PC-3 (cell line): ENCODE measurements around the gene GAS7. TPM values are rescaled to one million over a fixed set of nuclear protein-coding genes. Genes with fewer than 3 reads are reported as not detected.

Experiments
- ATAC-seq: fragments of 200-7000 bp; cut with Tn5 transposase; 2 replicates; pipeline ENCODE4 v1.9.1; 2020; ENCODE audit warnings: mild to moderate bottlenecking, moderate library complexity
- BruUV-seq: library from RNA; stranded (reverse); fragments of 400-500 nt; replicated peaks from 2 replicates; lab custom pipeline; 2021; lab: Mats Ljungman, UMichigan
- CTCF ChIA-PET: fragments of 300-600 bp; sonication (Branson Sonifier 250); formaldehyde crosslinking; loops from one replicate; lab custom pipeline; 2022; ENCODE audit warnings: antibody characterized with exemption; lab: Charles Lee
- POLR2A ChIA-PET: fragments of 300-600 bp; sonication (Branson Sonifier 250); formaldehyde crosslinking; loops from one replicate; lab custom pipeline; 2022; ENCODE audit warnings: antibody characterized with exemption; ENCODE audit not compliant: unreplicated experiment; lab: Charles Lee
- DNase-seq: peaks from one replicate; pipeline ENCODE4 v3.0.0-alpha.2; 2015
- H2AFZ ChIP-seq: fragments of 300-600 bp; sonication (generic); 2 replicates; pipeline ENCODE4 v1.6.0; 2016; ENCODE audit warnings: antibody characterized with exemption, low read length
- H3F3A ChIP-seq: fragments of 300-600 bp; sonication (generic); one replicate; pipeline ENCODE4 v1.6.0; 2017; ENCODE audit warnings: antibody characterized with exemption, low read length, control low read depth, mild to moderate bottlenecking; ENCODE audit not compliant: unreplicated experiment
- H3K27ac ChIP-seq: fragments of 300-600 bp; sonication (generic); 2 replicates; pipeline ENCODE4 v1.5.1; 2016; ENCODE audit warnings: mild to moderate bottlenecking, low read length
- H3K27me3 ChIP-seq: fragments of 300-600 bp; sonication (generic); 2 replicates; pipeline ENCODE4 v1.6.1; 2016; ENCODE audit warnings: low read length, mixed read lengths
- H3K36me3 ChIP-seq: fragments of 300-600 bp; sonication (generic); 2 replicates; pipeline ENCODE4 v1.6.1; 2016; ENCODE audit warnings: low read depth, mixed run types, low read length, mixed read lengths
- H3K4me1 ChIP-seq: fragments of 300-600 bp; sonication (generic); 2 replicates; pipeline ENCODE4 v1.5.1; 2016; ENCODE audit warnings: low read length; ENCODE audit not compliant: insufficient read depth
- H3K4me2 ChIP-seq: fragments of 300-600 bp; sonication (generic); 2 replicates; pipeline ENCODE4 v1.6.0; 2016; ENCODE audit warnings: low read length
- H3K4me3 ChIP-seq: fragments of 300-600 bp; sonication (generic); 2 replicates; pipeline ENCODE4 v1.5.1; 2016; ENCODE audit warnings: mild to moderate bottlenecking, low read length, mixed read lengths
- H3K79me2 ChIP-seq: fragments of 300-600 bp; sonication (generic); 2 replicates; pipeline ENCODE4 v1.6.1; 2017; ENCODE audit warnings: low read length, mixed read lengths
- H3K9ac ChIP-seq: fragments of 300-600 bp; sonication (generic); 2 replicates; pipeline ENCODE4 v1.6.0; 2016; ENCODE audit warnings: mild to moderate bottlenecking, low read length
- H3K9me2 ChIP-seq: fragments of 300-600 bp; sonication (generic); replicated peaks from 2 replicates; pipeline ENCODE4 v1.6.1; 2016; ENCODE audit warnings: mixed run types, low read length, mixed read lengths
- H3K9me3 ChIP-seq: fragments of 300-600 bp; sonication (generic); 2 replicates; pipeline ENCODE4 v1.6.1; 2016; ENCODE audit warnings: low read length, mixed read lengths
- H4K20me1 ChIP-seq: fragments of 300-600 bp; sonication (generic); 2 replicates; pipeline ENCODE4 v1.6.1; 2016; ENCODE audit warnings: low read length, mixed read lengths
- EZH2 ChIP-seq: fragments of 300-600 bp; sonication (generic); IDR thresholded peaks from one replicate; pipeline ENCODE4 v1.6.1; 2017; ENCODE audit warnings: antibody characterized with exemption, mild to moderate bottlenecking, low read length; ENCODE audit not compliant: unreplicated experiment
- EZH2phosphoT487 ChIP-seq: fragments of 300-600 bp; sonication (generic); IDR thresholded peaks from 2 replicates; pipeline ENCODE4 v1.6.1; 2018; ENCODE audit warnings: mild to moderate bottlenecking, antibody characterized with exemption, low read length, borderline replicate concordance
- intact Hi-C: fragments of 100-400 bp; cut with micrococcal nuclease; formaldehyde crosslinking; loops from 2 replicates; pipeline ENCODE4 v1.9.0; 2023
- total RNA-seq: library from RNA; depleted of rRNA; stranded (reverse); fragments of >200 nt; gene quantifications from 2 replicates; pipeline ENCODE4 v1.2.3, GENCODE V29; 2014
- TF ChIP-seq, protein P1 (sequence below): fragments of 300-600 bp; sonication (generic); conservative IDR thresholded peaks from 2 replicates; pipeline ENCODE4 v1.5.1; 2017; ENCODE audit warnings: antibody characterized with exemption, low read depth, mild to moderate bottlenecking, low read length

Gene GAS7
- total RNA-seq, 1 experiment from 2014 or later, result not detected

- no peak for ATAC-seq
Observed at GRCh38 chr17:9958586-9959281, 239.7 kb downstream of the GAS7 start.

GRCh38 chr17:9957244-9957643 lies 241.2 kb downstream of the GAS7 start:
- TF ChIP-seq, protein P1, sequence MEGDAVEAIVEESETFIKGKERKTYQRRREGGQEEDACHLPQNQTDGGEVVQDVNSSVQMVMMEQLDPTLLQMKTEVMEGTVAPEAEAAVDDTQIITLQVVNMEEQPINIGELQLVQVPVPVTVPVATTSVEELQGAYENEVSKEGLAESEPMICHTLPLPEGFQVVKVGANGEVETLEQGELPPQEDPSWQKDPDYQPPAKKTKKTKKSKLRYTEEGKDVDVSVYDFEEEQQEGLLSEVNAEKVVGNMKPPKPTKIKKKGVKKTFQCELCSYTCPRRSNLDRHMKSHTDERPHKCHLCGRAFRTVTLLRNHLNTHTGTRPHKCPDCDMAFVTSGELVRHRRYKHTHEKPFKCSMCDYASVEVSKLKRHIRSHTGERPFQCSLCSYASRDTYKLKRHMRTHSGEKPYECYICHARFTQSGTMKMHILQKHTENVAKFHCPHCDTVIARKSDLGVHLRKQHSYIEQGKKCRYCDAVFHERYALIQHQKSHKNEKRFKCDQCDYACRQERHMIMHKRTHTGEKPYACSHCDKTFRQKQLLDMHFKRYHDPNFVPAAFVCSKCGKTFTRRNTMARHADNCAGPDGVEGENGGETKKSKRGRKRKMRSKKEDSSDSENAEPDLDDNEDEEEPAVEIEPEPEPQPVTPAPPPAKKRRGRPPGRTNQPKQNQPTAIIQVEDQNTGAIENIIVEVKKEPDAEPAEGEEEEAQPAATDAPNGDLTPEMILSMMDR, result no peak
- no peak for TF ChIP-seq EZH2
- Histone ChIP-seq H3K27ac (no peak overlapping the region), H4K20me1 (no peaks in the 10 kb centered on the region), H3K9ac (no peak overlapping the region), H3K27me3 (peaks cover 30% of the 10 kb centered on the region), H3K9me3 (no peaks in the 10 kb centered on the region), H3K9me2 (no peaks in the 10 kb centered on the region), H3K36me3 (no peaks in the 10 kb centered on the region), H3K79me2 (no peaks in the 10 kb centered on the region), H3K4me1 (no peaks in the 10 kb centered on the region), H3K4me3 (no peak overlapping the region), H3F3A (no peaks in the 10 kb centered on the region), H2AFZ (no peak overlapping the region), H3K4me2 (no peak overlapping the region)
- ChIA-PET CTCF (no interaction called here), POLR2A (no interaction called here)
- BruUV-seq, result no TSS peak
- ATAC-seq (no peak), DNase-seq (no peak)
- intact Hi-C loops, result no loop called here

More at GRCh38 chr17:9958586-9959281, 239.7 kb downstream of the GAS7 start:
- no peak overlapping the region for H2AFZ ChIP-seq
- H3K4me2 ChIP-seq, result no peak overlapping the region
- H3K9me2 ChIP-seq, result no peaks in the 10 kb centered on the region
- CTCF ChIA-PET, result no interaction called here
- TF ChIP-seq EZH2phosphoT487, result no peak
- TF ChIP-seq EZH2, result no peak
- TF ChIP-seq, protein P1, result no peak
- no peaks in the 10 kb centered on the region for H3F3A ChIP-seq
- H3K4me3 ChIP-seq, result no peak overlapping the region
- H3K27ac ChIP-seq, result no peak overlapping the region
- DNase-seq, result no peak
- H3K79me2 ChIP-seq, result no peaks in the 10 kb centered on the region
- H3K4me1 ChIP-seq, result no peaks in the 10 kb centered on the region
- H3K9ac ChIP-seq, result no peak overlapping the region
- H3K27me3 ChIP-seq, result peaks cover 34% of the 10 kb centered on the region
- no TSS peak for BruUV-seq
- intact Hi-C loops, result loop anchor here (1.0 kb wide), 1 partner anchor 34 kb away; no protein-coding TSS in a partner anchor
- POLR2A ChIA-PET, result no interaction called here
- no peaks in the 10 kb centered on the region for H3K36me3 ChIP-seq
- no peaks in the 10 kb centered on the region for H4K20me1 ChIP-seq
- no peaks in the 10 kb centered on the region for H3K9me3 ChIP-seq

GRCh38 chr17:9956474-9957131 lies 241.8 kb downstream of the GAS7 start:
- Histone ChIP-seq H3F3A (no peaks in the 10 kb centered on the region), H3K9me3 (no peaks in the 10 kb centered on the region), H2AFZ (no peak overlapping the region), H3K9ac (no peak overlapping the region), H3K9me2 (no peaks in the 10 kb centered on the region), H3K36me3 (no peaks in the 10 kb centered on the region), H3K4me2 (no peak overlapping the region), H3K79me2 (no peaks in the 10 kb centered on the region), H3K4me1 (no peaks in the 10 kb centered on the region), H4K20me1 (no peaks in the 10 kb centered on the region), H3K27ac (no peak overlapping the region), H3K4me3 (no peak overlapping the region), H3K27me3 (peaks cover 24% of the 10 kb centered on the region)
- ATAC-seq (no peak), DNase-seq (no peak)
- TF ChIP-seq, protein P1, result no peak
- no peak for TF ChIP-seq EZH2phosphoT487
- no peak for TF ChIP-seq EZH2
- POLR2A ChIA-PET, result no interaction called here
- intact Hi-C loops, result no loop called here
- no TSS peak for BruUV-seq
- CTCF ChIA-PET, result no interaction called here
